ENCODE data around the gene SMIM7. TPM values are rescaled to one million over a fixed set of nuclear protein-coding genes. Genes with fewer than 3 reads are reported as not detected.

The SMIM7 gene
- total RNA-seq (10 to 100 TPM; 32.0 to 43.2 (median 37.4) TPM), polyA plus RNA-seq (10 to 100 TPM; 41.8 to 68.1 TPM)
- long read RNA-seq, donor 1, transcript SMIM7-214 (4 exons, 1,075 nt), result minor isoform, 6 of 33 reads
- long read RNA-seq, donor 1, transcript SMIM7-208 (5 exons, 2,776 nt), result major isoform, 14 of 33 reads
- long read RNA-seq, donor 1, partial matches to known transcripts, result 2 of 33 reads
- long read RNA-seq, donor 1, other reads (novel, unspliced or antisense), result 5 of 33 reads
- long read RNA-seq, donor 2, transcript SMIM7-208 (5 exons, 2,776 nt), result major isoform, 30 of 47 reads
- long read RNA-seq, donor 2, partial matches to known transcripts, result 2 of 47 reads
- long read RNA-seq, donor 2, other reads (novel, unspliced or antisense), result 3 of 47 reads
- long read RNA-seq, donor 3, transcript SMIM7-208 (5 exons, 2,776 nt), result major isoform, 26 of 40 reads
- long read RNA-seq, donor 3, partial matches to known transcripts, result 0 of 40 reads
- long read RNA-seq, donor 3, other reads (novel, unspliced or antisense), result 4 of 40 reads

DNA sequence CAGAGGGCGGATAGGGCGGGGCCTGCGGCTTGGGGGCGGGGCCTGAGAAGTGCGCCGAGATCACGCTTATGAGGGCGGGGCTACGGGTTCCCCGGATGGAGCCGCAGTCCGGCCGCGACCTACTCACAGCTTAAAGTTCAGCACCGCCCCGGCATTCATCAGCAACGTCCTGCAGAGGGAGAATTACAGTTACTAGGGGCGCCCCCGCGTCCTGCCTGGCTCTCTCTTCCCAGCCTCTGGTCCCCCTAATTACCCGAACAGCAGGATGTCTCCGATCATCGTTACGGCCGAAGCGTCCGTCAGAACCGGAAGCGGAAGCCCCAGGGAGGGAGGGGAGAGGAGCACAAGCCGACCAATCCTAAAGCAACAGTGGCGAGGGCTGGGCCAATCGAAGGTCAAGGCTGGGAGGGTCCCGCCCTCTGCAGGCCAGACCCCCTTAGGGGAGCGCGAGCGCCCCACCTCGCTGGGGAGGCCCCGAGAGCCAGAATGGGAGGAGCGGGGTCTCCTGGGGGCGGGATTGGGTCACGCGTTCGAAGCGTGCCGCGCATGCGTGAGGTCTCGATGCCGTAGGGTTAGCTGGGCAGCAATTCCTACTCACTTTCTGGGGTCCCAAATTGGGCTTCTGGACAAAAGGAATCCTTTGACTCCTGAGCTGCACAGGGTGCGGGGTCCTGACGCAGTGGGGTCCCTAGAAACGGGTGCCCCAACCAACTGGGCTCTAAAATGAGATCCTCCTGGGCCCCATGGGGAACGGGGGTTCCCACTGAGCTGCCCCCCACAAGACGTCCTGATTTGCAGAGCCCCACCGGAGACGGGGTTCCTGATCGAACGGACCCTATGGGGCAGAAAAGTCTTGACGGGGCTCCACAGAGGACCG is at the start of gene SMIM7:
TSS of gene SMIM7 (minus strand) at position 313 of the 877 bp plus-strand sequence. CDS start at position 279, 34 bp downstream.
- ATAC-seq (peak; percentile 97 to 99 (median 98)), DNase-seq (peak; percentile 99)
- H3K9me3 ChIP-seq, result no peaks in the 10 kb centered on the region
- 1% methylated on average over 58 to 60 of the region's 60 CpGs for WGBS, 2 donors
- peak within 1 kb of the TSS; percentile 59 to 97 (median 76) for H3K4me3 ChIP-seq
- H3K27me3 ChIP-seq, result no peaks in the 10 kb centered on the region
- peaks cover 11 to 65% (median 51%) of the 10 kb centered on the region in 9 donors for H3K4me1 ChIP-seq
- intact Hi-C loops (cut with DNase I), result loop anchor here in 3 of 10 donors (2.0 kb wide), 2 partner anchors 31 to 87 kb away; partner anchors contain the start of genes MED26 (in 2 of the 3) and SLC35E1 (in 1 of the 3)
- H3K27ac ChIP-seq, result peak within 1 kb of the TSS; percentile 82 to 98 (median 92)
- TF ChIP-seq, protein P1, sequence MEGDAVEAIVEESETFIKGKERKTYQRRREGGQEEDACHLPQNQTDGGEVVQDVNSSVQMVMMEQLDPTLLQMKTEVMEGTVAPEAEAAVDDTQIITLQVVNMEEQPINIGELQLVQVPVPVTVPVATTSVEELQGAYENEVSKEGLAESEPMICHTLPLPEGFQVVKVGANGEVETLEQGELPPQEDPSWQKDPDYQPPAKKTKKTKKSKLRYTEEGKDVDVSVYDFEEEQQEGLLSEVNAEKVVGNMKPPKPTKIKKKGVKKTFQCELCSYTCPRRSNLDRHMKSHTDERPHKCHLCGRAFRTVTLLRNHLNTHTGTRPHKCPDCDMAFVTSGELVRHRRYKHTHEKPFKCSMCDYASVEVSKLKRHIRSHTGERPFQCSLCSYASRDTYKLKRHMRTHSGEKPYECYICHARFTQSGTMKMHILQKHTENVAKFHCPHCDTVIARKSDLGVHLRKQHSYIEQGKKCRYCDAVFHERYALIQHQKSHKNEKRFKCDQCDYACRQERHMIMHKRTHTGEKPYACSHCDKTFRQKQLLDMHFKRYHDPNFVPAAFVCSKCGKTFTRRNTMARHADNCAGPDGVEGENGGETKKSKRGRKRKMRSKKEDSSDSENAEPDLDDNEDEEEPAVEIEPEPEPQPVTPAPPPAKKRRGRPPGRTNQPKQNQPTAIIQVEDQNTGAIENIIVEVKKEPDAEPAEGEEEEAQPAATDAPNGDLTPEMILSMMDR (IDR thresholded peaks at IDR 0.05), result peak in 5 of 9 donors; percentile 14 to 51 (median 39)
- peaks cover 0 to 41% (median 14%) of the 10 kb centered on the region in 9 donors for H3K36me3 ChIP-seq

DNA sequence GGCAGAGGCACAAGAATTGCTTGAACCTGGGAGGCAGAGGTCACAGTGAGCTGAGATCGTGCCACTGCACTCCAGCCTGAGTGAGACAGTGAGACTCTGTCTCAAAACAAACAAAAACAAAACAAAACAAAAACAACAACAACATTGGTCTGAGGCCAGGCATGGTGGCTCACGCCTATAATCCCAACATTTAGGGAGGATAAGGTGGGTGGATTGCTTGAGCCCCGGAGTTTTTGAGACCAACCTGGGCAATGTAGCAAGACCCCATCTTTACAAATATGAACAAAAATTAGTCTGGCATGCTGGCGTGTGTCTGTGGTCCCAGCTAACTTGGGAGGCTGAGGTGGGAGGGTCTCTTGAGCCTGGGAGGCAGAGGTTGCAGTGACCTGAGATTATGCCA is 43.7 kb upstream of the SMIM7 start:
- intact Hi-C loops (cut with DNase I), result no loop called here
- Histone ChIP-seq H3K9me3 (no peaks in the 10 kb centered on the region), H3K36me3 (no peaks in the 10 kb centered on the region), H3K27ac (no peak overlapping the region), H3K27me3 (no peaks in the 10 kb centered on the region), H3K4me3 (no peak overlapping the region), H3K4me1 (peaks cover 0 to 35% (median 10%) of the 10 kb centered on the region in 9 donors)
- ATAC-seq (no peak), DNase-seq (no peak)
- 87 to 93% methylated on average over 4 of the region's 4 CpGs for WGBS, 2 donors
- TF ChIP-seq, protein P1 (IDR thresholded peaks at IDR 0.05), result no peak

DNA sequence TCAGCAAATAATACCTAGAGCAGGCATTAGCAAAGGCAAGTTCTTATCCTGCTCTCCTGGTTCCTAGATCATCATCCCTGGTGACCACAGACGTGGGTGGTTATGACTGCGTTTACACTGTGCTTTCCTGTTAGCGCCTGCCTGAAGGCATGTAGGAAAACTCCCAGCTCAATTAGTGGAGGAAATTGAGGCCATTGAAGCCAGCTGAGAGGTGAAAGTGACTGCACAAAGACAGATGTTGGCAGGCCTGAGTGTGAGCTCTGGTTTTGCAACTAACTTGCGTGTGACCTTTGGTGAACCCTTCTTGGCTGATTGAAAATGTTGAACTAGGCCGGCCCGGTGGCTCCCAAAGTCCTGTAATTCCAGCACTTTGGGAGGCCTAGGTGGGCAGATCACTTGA is 42.2 kb upstream of the SMIM7 start:
- no peaks in the 10 kb centered on the region for H3K27me3 ChIP-seq
- 15 to 17% methylated on average over 6 of the region's 6 CpGs for WGBS, 2 donors
- H3K36me3 ChIP-seq, result no peaks in the 10 kb centered on the region
- H3K9me3 ChIP-seq, result no peaks in the 10 kb centered on the region
- DNase-seq (peak; percentile 23 to 68), ATAC-seq (peak; percentile 68 to 91 (median 83))
- H3K27ac ChIP-seq, result peak overlapping the region in 9 of 10 donors; percentile 15 to 74 (median 46)
- H3K4me3 ChIP-seq, result no peak overlapping the region
- TF ChIP-seq, protein P1 (IDR thresholded peaks at IDR 0.05), result no peak
- peaks cover 0 to 38% (median 10%) of the 10 kb centered on the region in 9 donors for H3K4me1 ChIP-seq
- intact Hi-C loops (cut with DNase I), result no loop called here

DNA sequence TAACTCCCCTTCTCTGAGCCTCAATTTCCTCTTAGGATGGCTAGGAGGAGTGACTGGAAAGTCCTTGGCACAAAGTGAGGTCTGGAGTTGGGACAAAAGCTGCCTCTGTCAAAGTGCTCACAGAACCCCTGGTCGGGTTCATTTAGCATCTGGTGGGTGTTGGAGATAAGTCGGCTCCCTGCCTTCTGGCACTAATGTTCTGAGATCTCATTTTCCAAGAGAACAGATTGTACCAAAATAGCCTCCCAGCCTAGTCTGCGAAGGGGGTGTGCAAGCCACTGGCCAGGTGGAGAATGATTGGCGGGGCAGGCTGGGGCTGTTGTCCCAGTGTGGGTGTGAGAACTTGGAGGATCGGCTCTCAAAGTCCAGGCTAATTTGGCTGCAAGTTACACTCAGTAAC is 39.0 kb upstream of the SMIM7 start:
- DNase-seq, result peak; percentile 52 to 63
- ATAC-seq, result peak; percentile 77 to 88 (median 84)
- TF ChIP-seq, protein P1 (IDR thresholded peaks at IDR 0.05), result no peak
- WGBS, 2 donors, result 17 to 27% methylated on average over 5 of the region's 5 CpGs
- intact Hi-C loops (cut with DNase I), result no loop called here
- H3K27ac ChIP-seq, result peak overlapping the region in 4 of 10 donors; percentile 15 to 48 (median 33)
- peaks cover 0 to 7% (median 0%) of the 10 kb centered on the region in 11 donors for H3K9me3 ChIP-seq
- peaks cover 0 to 30% (median 9%) of the 10 kb centered on the region in 9 donors for H3K4me1 ChIP-seq
- no peaks in the 10 kb centered on the region for H3K27me3 ChIP-seq
- H3K36me3 ChIP-seq, result no peaks in the 10 kb centered on the region
- no peak overlapping the region for H3K4me3 ChIP-seq
